ENCODE measurements around the gene ELOVL1.

The ELOVL1 gene

GRCh38 chr1:43345120-43345519, 22.7 kb downstream of the ELOVL1 start:
- Histone ChIP-seq H3K36me3 (ENCODE audit: control insufficient read depth, insufficient read depth, low read length) (no peaks in the 10 kb centered on the region), H3K4me3 (ENCODE audit: low read depth, low read length) (no peak overlapping the region), H2AFZ (peak overlapping the region; percentile 29), H3K9ac (no peak overlapping the region), H3K9me3 (ENCODE audit: control insufficient read depth, low read length) (no peaks in the 10 kb centered on the region), H3K79me2 (no peaks in the 10 kb centered on the region), H3K27ac (no peak overlapping the region), H3K27me3 (ENCODE audit: control insufficient read depth, insufficient read depth, low read length) (no peaks in the 10 kb centered on the region), H3K4me1 (peaks cover 3% of the 10 kb centered on the region), H3K4me2 (ENCODE audit: low read length) (peak overlapping the region; percentile 8)
- no peak for TF ChIP-seq CTCF (IDR thresholded peaks at IDR 0.05)

- no peak overlapping the region for H3K27ac ChIP-seq
- H3K79me2 ChIP-seq, result no peaks in the 10 kb centered on the region
- no peak for TF ChIP-seq CTCF (IDR thresholded peaks at IDR 0.05)
- H3K4me3 ChIP-seq (ENCODE audit: low read depth, low read length), result no peak overlapping the region
- H3K27me3 ChIP-seq (ENCODE audit: control insufficient read depth, insufficient read depth, low read length), result no peaks in the 10 kb centered on the region
- no peak overlapping the region for H3K9ac ChIP-seq
- no peaks in the 10 kb centered on the region for H3K9me3 ChIP-seq (ENCODE audit: control insufficient read depth, low read length)
- peaks cover 3% of the 10 kb centered on the region for H3K4me1 ChIP-seq
- no peak overlapping the region for H2AFZ ChIP-seq
- H3K36me3 ChIP-seq (ENCODE audit: control insufficient read depth, insufficient read depth, low read length), result no peaks in the 10 kb centered on the region
- H3K4me2 ChIP-seq (ENCODE audit: low read length), result no peak overlapping the region
These were observed 23.5 kb downstream of the ELOVL1 start for GRCh38 chr1:43344267-43344850.

GRCh38 chr1:43340559-43340958, 27.3 kb downstream of the ELOVL1 start:
- Histone ChIP-seq H3K4me3 (ENCODE audit: low read depth, low read length) (no peak overlapping the region), H3K27ac (no peak overlapping the region), H3K36me3 (ENCODE audit: control insufficient read depth, insufficient read depth, low read length) (no peaks in the 10 kb centered on the region), H3K27me3 (ENCODE audit: control insufficient read depth, insufficient read depth, low read length) (no peaks in the 10 kb centered on the region), H3K4me2 (ENCODE audit: low read length) (no peak overlapping the region), H3K9ac (no peak overlapping the region), H2AFZ (no peak overlapping the region), H3K9me3 (ENCODE audit: control insufficient read depth, low read length) (no peaks in the 10 kb centered on the region), H3K79me2 (no peaks in the 10 kb centered on the region), H3K4me1 (no peaks in the 10 kb centered on the region)
- TF ChIP-seq CTCF (IDR thresholded peaks at IDR 0.05), result no peak

- Histone ChIP-seq H3K4me2 (ENCODE audit: low read length) (no peak overlapping the region), H3K4me3 (ENCODE audit: low read depth, low read length) (no peak overlapping the region), H3K79me2 (no peaks in the 10 kb centered on the region), H3K9me3 (ENCODE audit: control insufficient read depth, low read length) (no peaks in the 10 kb centered on the region), H2AFZ (no peak overlapping the region), H3K27me3 (ENCODE audit: control insufficient read depth, insufficient read depth, low read length) (no peaks in the 10 kb centered on the region), H3K9ac (no peak overlapping the region), H3K4me1 (no peaks in the 10 kb centered on the region), H3K27ac (no peak overlapping the region), H3K36me3 (ENCODE audit: control insufficient read depth, insufficient read depth, low read length) (no peaks in the 10 kb centered on the region)
- no peak for TF ChIP-seq CTCF (IDR thresholded peaks at IDR 0.05)
These were observed 28.1 kb downstream of the ELOVL1 start for GRCh38 chr1:43339584-43340232.

GRCh38 chr1:43338001-43338400, 29.8 kb downstream of the ELOVL1 start:
- Histone ChIP-seq H3K4me1 (no peaks in the 10 kb centered on the region), H3K4me2 (ENCODE audit: low read length) (no peak overlapping the region), H3K27ac (no peak overlapping the region), H3K79me2 (no peaks in the 10 kb centered on the region), H3K9me3 (ENCODE audit: control insufficient read depth, low read length) (no peaks in the 10 kb centered on the region), H3K27me3 (ENCODE audit: control insufficient read depth, insufficient read depth, low read length) (no peaks in the 10 kb centered on the region), H3K4me3 (ENCODE audit: low read depth, low read length) (no peak overlapping the region), H3K36me3 (ENCODE audit: control insufficient read depth, insufficient read depth, low read length) (no peaks in the 10 kb centered on the region), H2AFZ (no peak overlapping the region), H3K9ac (no peak overlapping the region)
- TF ChIP-seq CTCF (IDR thresholded peaks at IDR 0.05), result no peak
